Gastrocnemius medialis (tissue), 4 donors: ENCODE results near the gene NT5DC3.
"Not testable (repeated sequence)": the region's sequence is repeated elsewhere in the genome, so short reads cannot be mapped to it uniquely, and the experiment has no call there.

Source experiments
- POLR2A ChIP-seq, 2 donors: fragments of 450-650 bp; IDR thresholded peaks; one replicate each; pipeline ENCODE4 v1.6.1; 2017; ENCODE audit warnings: antibody characterized with exemption in 2 of 2, mild to moderate bottlenecking in 2 of 2, moderate library complexity in 2 of 2
- TF ChIP-seq, protein P1 (sequence below), 5 experiments: fragments of 450-650 bp in 3 of 5; fragments of 200-600 bp in 2 of 5; sonication (generic) in 2 of 5; IDR thresholded peaks in 4 of 5; conservative IDR thresholded peaks in 1 of 5; 1 replicate in 4 of 5; 2 replicates in 1 of 5; pipeline ENCODE4 v1.5.1; 2016 to 2019; ENCODE audit warnings: antibody characterized with exemption in 5 of 5, mild to moderate bottlenecking in 3 of 5, moderate library complexity in 3 of 5

DNA sequence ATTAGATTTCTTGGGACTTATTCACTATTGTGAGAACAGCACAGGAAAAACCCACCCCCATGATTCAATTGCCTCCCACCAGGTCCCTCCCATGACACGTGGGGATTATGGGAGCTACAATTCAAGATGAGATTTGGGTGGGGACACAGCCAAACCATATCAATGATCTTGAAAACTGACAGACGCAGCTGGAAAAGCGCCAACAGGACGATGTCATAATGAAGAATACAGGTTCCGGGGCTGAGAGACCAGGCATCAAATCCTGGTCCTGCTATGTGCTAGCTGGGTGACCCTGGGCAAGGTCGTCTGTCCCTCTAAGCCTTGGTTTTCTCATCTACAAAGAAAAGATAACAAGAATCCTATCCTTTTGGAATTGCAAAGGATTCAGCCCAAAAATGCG lies 31.4 kb downstream of the NT5DC3 start:
- TF ChIP-seq, protein P1, sequence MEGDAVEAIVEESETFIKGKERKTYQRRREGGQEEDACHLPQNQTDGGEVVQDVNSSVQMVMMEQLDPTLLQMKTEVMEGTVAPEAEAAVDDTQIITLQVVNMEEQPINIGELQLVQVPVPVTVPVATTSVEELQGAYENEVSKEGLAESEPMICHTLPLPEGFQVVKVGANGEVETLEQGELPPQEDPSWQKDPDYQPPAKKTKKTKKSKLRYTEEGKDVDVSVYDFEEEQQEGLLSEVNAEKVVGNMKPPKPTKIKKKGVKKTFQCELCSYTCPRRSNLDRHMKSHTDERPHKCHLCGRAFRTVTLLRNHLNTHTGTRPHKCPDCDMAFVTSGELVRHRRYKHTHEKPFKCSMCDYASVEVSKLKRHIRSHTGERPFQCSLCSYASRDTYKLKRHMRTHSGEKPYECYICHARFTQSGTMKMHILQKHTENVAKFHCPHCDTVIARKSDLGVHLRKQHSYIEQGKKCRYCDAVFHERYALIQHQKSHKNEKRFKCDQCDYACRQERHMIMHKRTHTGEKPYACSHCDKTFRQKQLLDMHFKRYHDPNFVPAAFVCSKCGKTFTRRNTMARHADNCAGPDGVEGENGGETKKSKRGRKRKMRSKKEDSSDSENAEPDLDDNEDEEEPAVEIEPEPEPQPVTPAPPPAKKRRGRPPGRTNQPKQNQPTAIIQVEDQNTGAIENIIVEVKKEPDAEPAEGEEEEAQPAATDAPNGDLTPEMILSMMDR (IDR thresholded peaks at IDR 0.05 in 4 of 5, conservative IDR thresholded peaks at IDR 0.05 in 1 of 5), result not testable (repeated sequence)
- not testable (repeated sequence) for TF ChIP-seq POLR2A (IDR thresholded peaks at IDR 0.05)
